Erythroblast (primary cell): ENCODE measurements around the gene GRM6.

ENCODE experiments used
- DNase-seq, 2 experiments: peaks; one replicate each; lab custom pipeline; 2025; lab: John Stamatoyannopoulos, UW
- GATA1 ChIP-seq: IDR thresholded peaks from 2 replicates; pipeline ENCODE4 v1.6.1; 2011; ENCODE audit warnings: low read depth, mild to moderate bottlenecking, control low read depth, low read length, moderate library complexity
- POLR2A ChIP-seq: IDR thresholded peaks from 2 replicates; pipeline ENCODE4 v1.6.1; 2011; ENCODE audit warnings: mild to moderate bottlenecking, low read length

Gene GRM6

GRCh38 chr5:178931846-178932760 is 63.0 kb downstream of the GRM6 start:
- DNase-seq, result peak in 1 of 2 experiments; percentile 6
- TF ChIP-seq GATA1 (no peak), POLR2A (no peak)
